ENCODE results near the gene ATXN1.

DNA sequence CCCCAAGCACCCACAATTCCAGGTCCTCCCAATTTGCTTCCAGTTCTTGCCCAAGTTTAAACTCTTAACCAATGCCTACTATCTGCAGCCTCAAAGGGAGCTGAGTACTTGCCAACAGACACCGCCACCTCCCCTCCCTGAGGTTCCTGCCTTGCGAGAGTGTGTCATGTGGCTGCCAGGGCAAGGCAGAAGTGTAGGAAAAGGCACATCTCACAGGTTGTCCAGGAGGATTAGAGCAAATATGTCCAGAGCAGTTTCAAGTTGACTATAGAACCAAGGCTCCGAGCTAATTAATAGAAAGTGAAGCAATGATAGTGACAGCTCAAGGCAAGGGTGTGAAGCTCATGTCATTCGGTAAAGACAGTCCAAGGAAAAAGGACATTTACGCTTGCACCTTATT lies 127.8 kb downstream of the ATXN1 start:
- TF ChIP-seq, protein P1, sequence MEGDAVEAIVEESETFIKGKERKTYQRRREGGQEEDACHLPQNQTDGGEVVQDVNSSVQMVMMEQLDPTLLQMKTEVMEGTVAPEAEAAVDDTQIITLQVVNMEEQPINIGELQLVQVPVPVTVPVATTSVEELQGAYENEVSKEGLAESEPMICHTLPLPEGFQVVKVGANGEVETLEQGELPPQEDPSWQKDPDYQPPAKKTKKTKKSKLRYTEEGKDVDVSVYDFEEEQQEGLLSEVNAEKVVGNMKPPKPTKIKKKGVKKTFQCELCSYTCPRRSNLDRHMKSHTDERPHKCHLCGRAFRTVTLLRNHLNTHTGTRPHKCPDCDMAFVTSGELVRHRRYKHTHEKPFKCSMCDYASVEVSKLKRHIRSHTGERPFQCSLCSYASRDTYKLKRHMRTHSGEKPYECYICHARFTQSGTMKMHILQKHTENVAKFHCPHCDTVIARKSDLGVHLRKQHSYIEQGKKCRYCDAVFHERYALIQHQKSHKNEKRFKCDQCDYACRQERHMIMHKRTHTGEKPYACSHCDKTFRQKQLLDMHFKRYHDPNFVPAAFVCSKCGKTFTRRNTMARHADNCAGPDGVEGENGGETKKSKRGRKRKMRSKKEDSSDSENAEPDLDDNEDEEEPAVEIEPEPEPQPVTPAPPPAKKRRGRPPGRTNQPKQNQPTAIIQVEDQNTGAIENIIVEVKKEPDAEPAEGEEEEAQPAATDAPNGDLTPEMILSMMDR (IDR thresholded peaks at IDR 0.05), result no peak
- no peak for TF ChIP-seq POLR2A (IDR thresholded peaks at IDR 0.05; ENCODE audit: low read depth)
- TF ChIP-seq EP300 (IDR thresholded peaks at IDR 0.05), result no peak
- TF ChIP-seq POLR2AphosphoS5 (IDR thresholded peaks at IDR 0.05), result no peak
